GM18867 (cell line): Measurements from ENCODE around the gene KCNIP1.

Experiments
- ATAC-seq: cut with Tn5 transposase; IDR thresholded peaks from one replicate; pipeline ENCODE4 v1.9.1; 2021; ENCODE audit warnings: mild to moderate bottlenecking, moderate library complexity; ENCODE audit not compliant: unreplicated experiment

Gene KCNIP1

GRCh38 chr5:170562166-170562874 lies 58.5 kb downstream of the KCNIP1 start:
- ATAC-seq, result no peak

GRCh38 chr5:170562875-170563228 lies 59.0 kb downstream of the KCNIP1 start:
- no peak for ATAC-seq

- ATAC-seq, result no peak
Measured at GRCh38 chr5:170563824-170564567, 60.2 kb downstream of the KCNIP1 start.

- no peak for ATAC-seq
Measured at GRCh38 chr5:170565072-170565471, 61.3 kb downstream of the KCNIP1 start.

- ATAC-seq, result no peak
Measured at GRCh38 chr5:170569101-170569500, 65.3 kb downstream of the KCNIP1 start.

- no peak for ATAC-seq
Measured at GRCh38 chr5:170570476-170570875, 66.7 kb downstream of the KCNIP1 start.

- no peak for ATAC-seq
Measured at GRCh38 chr5:170571281-170571731, 67.5 kb downstream of the KCNIP1 start.

- peak; percentile 82 for ATAC-seq
Measured at GRCh38 chr5:170571875-170572852, 68.3 kb downstream of the KCNIP1 start.

- ATAC-seq, result no peak
Measured at GRCh38 chr5:170573114-170573513, 69.3 kb downstream of the KCNIP1 start.

- no peak for ATAC-seq
Measured at GRCh38 chr5:170573660-170574059, 69.8 kb downstream of the KCNIP1 start.

GRCh38 chr5:170576602-170577535 lies 73.0 kb downstream of the KCNIP1 start:
- ATAC-seq, result peak; percentile 51

GRCh38 chr5:170579601-170580000 lies 75.8 kb downstream of the KCNIP1 start:
- ATAC-seq, result no peak

GRCh38 chr5:170581211-170581610 lies 77.4 kb downstream of the KCNIP1 start:
- no peak for ATAC-seq

- no peak for ATAC-seq
Measured at GRCh38 chr5:170582644-170583330, 79.0 kb downstream of the KCNIP1 start.

GRCh38 chr5:170584003-170584402 lies 80.2 kb downstream of the KCNIP1 start:
- ATAC-seq, result no peak

- ATAC-seq, result no peak
Measured at GRCh38 chr5:170584450-170585058, 80.7 kb downstream of the KCNIP1 start.

- ATAC-seq, result no peak
Measured at GRCh38 chr5:170585273-170585948, 81.6 kb downstream of the KCNIP1 start.

GRCh38 chr5:170587808-170588207 lies 84.0 kb downstream of the KCNIP1 start:
- no peak for ATAC-seq

- ATAC-seq, result no peak
Measured at GRCh38 chr5:170589643-170590042, 85.8 kb downstream of the KCNIP1 start.
